ENCODE results near the gene NELFCD.

Gene NELFCD

GRCh38 chr20:59024111-59024530 lies 43.1 kb downstream of the NELFCD start:
- Histone ChIP-seq H3F3A (ENCODE audit: insufficient read depth) (peaks cover 23% of the 10 kb centered on the region), H3K9ac (ENCODE audit: low read length) (no peak overlapping the region), H3K9me3 (ENCODE audit: insufficient read depth, low read length) (no peaks in the 10 kb centered on the region), H3K4me2 (ENCODE audit: low read depth, low read length, poor library complexity, severe bottlenecking) (no peak overlapping the region), H3K9me2 (replicated peaks; ENCODE audit: insufficient read depth, low read length) (no peaks in the 10 kb centered on the region), H2AFZ (ENCODE audit: low read depth, low read length, severe bottlenecking) (no peak overlapping the region), H3K27me3 (ENCODE audit: low read length) (no peaks in the 10 kb centered on the region), H3K79me2 (ENCODE audit: insufficient read depth, low read length) (peaks cover 40% of the 10 kb centered on the region), H3K27ac (ENCODE audit: low read depth, low read length) (no peak overlapping the region), H3K4me3 (ENCODE audit: insufficient read depth, low read length, poor library complexity, severe bottlenecking) (no peak overlapping the region), H4K20me1 (ENCODE audit: low read depth, low read length) (peaks cover 20% of the 10 kb centered on the region), H3K36me3 (ENCODE audit: low read length) (peaks cover 32% of the 10 kb centered on the region)
- TF ChIP-seq CTCF (IDR thresholded peaks at IDR 0.05; ENCODE audit: insufficient read depth, low read length, poor library complexity, severe bottlenecking) (no peak), EZH2phosphoT487 (conservative IDR thresholded peaks at IDR 0.05; ENCODE audit: low read length) (no peak)

DNA sequence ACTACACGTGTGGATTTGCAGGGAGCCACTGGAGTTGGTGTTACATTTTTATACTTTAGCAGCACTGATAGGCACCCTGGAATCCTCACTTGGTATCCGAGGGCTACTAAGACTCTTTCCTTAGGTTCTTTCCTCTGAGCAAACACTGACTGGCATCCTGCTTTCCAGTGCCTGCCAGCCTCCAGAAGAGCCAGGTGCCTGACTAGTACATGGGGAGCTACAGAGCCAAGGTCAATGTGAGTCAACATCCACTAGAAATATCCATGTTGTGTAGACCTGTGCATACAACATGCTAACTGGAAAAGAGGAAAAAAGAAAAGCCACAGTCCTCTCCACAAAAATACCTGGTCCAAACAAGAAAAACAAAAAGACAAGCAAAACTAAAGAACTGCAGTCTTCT lies 44.0 kb downstream of the NELFCD start:
- H3K9ac ChIP-seq (ENCODE audit: low read length), result no peak overlapping the region

DNA sequence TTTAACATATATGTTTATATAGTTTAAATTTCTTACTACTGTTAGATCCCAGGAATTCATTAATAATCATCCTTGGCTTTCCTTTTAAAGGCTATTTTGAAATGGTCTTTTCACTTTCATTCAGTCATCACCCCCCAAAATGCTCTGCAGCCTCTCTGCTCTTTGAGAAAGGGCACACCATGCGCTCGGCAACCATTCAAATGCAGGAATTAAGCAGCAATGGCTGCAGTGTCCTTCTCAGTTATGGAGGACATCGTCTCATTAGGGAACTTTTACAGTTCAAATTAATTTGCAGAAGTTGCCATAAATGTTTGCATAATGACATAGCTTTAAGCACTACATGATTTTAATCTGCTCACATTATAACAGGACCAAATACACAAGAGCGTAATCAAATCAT lies 44.5 kb downstream of the NELFCD start:
- H3K9me3 ChIP-seq (ENCODE audit: insufficient read depth, low read length), result no peaks in the 10 kb centered on the region
- H3K36me3 ChIP-seq (ENCODE audit: low read length), result peaks cover 45% of the 10 kb centered on the region
- no peak overlapping the region for H2AFZ ChIP-seq (ENCODE audit: low read depth, low read length, severe bottlenecking)
- no peaks in the 10 kb centered on the region for H3K27me3 ChIP-seq (ENCODE audit: low read length)
- H3K27ac ChIP-seq (ENCODE audit: low read depth, low read length), result no peak overlapping the region
- peaks cover 24% of the 10 kb centered on the region for H4K20me1 ChIP-seq (ENCODE audit: low read depth, low read length)
- no peak overlapping the region for H3K9ac ChIP-seq (ENCODE audit: low read length)
- H3K4me3 ChIP-seq (ENCODE audit: insufficient read depth, low read length, poor library complexity, severe bottlenecking), result no peak overlapping the region
- peaks cover 54% of the 10 kb centered on the region for H3K79me2 ChIP-seq (ENCODE audit: insufficient read depth, low read length)
- no peaks in the 10 kb centered on the region for H3K9me2 ChIP-seq (replicated peaks; ENCODE audit: insufficient read depth, low read length)
- no peak overlapping the region for H3K4me2 ChIP-seq (ENCODE audit: low read depth, low read length, poor library complexity, severe bottlenecking)
- peaks cover 34% of the 10 kb centered on the region for H3F3A ChIP-seq (ENCODE audit: insufficient read depth)
- TF ChIP-seq CTCF (IDR thresholded peaks at IDR 0.05; ENCODE audit: insufficient read depth, low read length, poor library complexity, severe bottlenecking) (no peak), EZH2phosphoT487 (conservative IDR thresholded peaks at IDR 0.05; ENCODE audit: low read length) (no peak)

More for the DNA sequence above, 44.0 kb downstream of the NELFCD start:
- Histone ChIP-seq H3F3A (ENCODE audit: insufficient read depth) (peaks cover 31% of the 10 kb centered on the region), H3K27me3 (ENCODE audit: low read length) (no peaks in the 10 kb centered on the region), H3K36me3 (ENCODE audit: low read length) (peaks cover 41% of the 10 kb centered on the region), H3K27ac (ENCODE audit: low read depth, low read length) (no peak overlapping the region), H3K4me2 (ENCODE audit: low read depth, low read length, poor library complexity, severe bottlenecking) (no peak overlapping the region), H3K9me3 (ENCODE audit: insufficient read depth, low read length) (no peaks in the 10 kb centered on the region), H4K20me1 (ENCODE audit: low read depth, low read length) (peaks cover 21% of the 10 kb centered on the region), H2AFZ (ENCODE audit: low read depth, low read length, severe bottlenecking) (no peak overlapping the region), H3K4me3 (ENCODE audit: insufficient read depth, low read length, poor library complexity, severe bottlenecking) (no peak overlapping the region), H3K79me2 (ENCODE audit: insufficient read depth, low read length) (peaks cover 50% of the 10 kb centered on the region), H3K9me2 (replicated peaks; ENCODE audit: insufficient read depth, low read length) (no peaks in the 10 kb centered on the region)
- TF ChIP-seq EZH2phosphoT487 (conservative IDR thresholded peaks at IDR 0.05; ENCODE audit: low read length) (no peak), CTCF (IDR thresholded peaks at IDR 0.05; ENCODE audit: insufficient read depth, low read length, poor library complexity, severe bottlenecking) (no peak)

All from SU-DHL-6 (cell line).